Measurements from ENCODE around the gene CDHR2.

The CDHR2 gene

DNA sequence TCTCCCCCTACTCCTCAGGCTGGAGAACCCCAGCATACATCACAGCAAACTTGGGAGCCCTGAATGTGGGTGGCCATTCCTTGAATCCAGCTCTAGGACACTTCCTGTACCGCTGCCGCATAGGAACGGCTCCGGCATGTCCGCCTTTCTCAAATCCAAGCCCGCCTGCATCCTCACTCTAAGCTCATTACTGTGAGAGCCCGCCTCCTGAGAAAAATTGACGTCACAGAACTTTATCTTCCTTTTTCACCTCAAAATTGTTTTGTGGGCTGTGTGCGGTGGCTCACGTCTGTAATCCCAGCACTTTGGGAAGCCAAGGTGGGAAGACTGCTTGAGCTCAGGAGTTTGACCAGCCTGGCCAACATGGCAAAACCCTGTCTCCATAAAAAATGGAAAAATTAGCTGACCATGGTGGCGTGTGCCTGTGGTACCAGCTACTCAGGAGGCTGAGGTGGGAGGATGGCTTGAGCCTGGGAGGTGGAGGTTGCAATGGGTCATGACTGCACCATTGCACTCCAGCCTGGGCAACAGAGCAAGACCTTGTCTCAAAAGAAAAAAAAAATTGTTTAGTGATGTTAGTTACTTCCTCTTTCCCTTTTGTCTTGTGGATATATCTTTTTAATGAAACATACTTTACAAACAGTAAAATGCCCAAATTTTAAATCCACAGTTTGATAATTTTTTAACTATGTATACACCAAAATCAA lies 34.7 kb upstream of the CDHR2 start:
- TF ChIP-seq, protein P1, sequence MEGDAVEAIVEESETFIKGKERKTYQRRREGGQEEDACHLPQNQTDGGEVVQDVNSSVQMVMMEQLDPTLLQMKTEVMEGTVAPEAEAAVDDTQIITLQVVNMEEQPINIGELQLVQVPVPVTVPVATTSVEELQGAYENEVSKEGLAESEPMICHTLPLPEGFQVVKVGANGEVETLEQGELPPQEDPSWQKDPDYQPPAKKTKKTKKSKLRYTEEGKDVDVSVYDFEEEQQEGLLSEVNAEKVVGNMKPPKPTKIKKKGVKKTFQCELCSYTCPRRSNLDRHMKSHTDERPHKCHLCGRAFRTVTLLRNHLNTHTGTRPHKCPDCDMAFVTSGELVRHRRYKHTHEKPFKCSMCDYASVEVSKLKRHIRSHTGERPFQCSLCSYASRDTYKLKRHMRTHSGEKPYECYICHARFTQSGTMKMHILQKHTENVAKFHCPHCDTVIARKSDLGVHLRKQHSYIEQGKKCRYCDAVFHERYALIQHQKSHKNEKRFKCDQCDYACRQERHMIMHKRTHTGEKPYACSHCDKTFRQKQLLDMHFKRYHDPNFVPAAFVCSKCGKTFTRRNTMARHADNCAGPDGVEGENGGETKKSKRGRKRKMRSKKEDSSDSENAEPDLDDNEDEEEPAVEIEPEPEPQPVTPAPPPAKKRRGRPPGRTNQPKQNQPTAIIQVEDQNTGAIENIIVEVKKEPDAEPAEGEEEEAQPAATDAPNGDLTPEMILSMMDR (IDR thresholded peaks at IDR 0.05; ENCODE audit: insufficient read depth, low read depth, low read length, missing control alignments) = no peak
- no peak for DNase-seq (ENCODE audit: low read depth)
- H3K4me3 ChIP-seq (ENCODE audit: low read depth, low read length) = no peak overlapping the region

DNA sequence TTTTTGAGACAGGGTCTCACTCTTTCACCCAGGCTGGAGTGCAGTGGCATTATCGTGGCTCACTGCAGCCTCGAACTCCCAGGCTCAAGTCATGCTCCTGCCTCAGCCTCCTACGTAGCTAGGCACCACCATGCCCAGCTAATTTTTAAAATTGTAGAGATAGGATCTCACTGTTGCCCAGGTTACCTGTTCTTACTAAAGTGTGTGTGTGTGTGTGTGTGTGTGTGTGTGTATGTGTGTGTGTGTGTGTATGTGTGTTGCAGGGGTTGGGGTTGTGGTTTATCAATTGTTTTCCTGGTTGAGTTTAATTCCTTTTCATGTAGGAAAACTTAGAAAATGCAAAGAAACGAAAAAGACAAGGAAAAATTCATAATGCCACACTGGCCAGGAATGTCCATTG lies 33.7 kb upstream of the CDHR2 start:
- no peak for DNase-seq (ENCODE audit: low read depth)
- TF ChIP-seq, protein P1 (IDR thresholded peaks at IDR 0.05; ENCODE audit: insufficient read depth, low read depth, low read length, missing control alignments) = no peak

GRCh38 chr5:176517053-176517661 lies 32.0 kb upstream of the CDHR2 start:
- no peak overlapping the region for H3K4me3 ChIP-seq (ENCODE audit: low read depth, low read length)
- TF ChIP-seq, protein P1 (IDR thresholded peaks at IDR 0.05; ENCODE audit: insufficient read depth, low read depth, low read length, missing control alignments) = no peak
- no peak for DNase-seq (ENCODE audit: low read depth)

More for the DNA sequence above, 33.7 kb upstream of the CDHR2 start:
- H3K4me3 ChIP-seq (ENCODE audit: low read depth, low read length) = no peak overlapping the region

DNA sequence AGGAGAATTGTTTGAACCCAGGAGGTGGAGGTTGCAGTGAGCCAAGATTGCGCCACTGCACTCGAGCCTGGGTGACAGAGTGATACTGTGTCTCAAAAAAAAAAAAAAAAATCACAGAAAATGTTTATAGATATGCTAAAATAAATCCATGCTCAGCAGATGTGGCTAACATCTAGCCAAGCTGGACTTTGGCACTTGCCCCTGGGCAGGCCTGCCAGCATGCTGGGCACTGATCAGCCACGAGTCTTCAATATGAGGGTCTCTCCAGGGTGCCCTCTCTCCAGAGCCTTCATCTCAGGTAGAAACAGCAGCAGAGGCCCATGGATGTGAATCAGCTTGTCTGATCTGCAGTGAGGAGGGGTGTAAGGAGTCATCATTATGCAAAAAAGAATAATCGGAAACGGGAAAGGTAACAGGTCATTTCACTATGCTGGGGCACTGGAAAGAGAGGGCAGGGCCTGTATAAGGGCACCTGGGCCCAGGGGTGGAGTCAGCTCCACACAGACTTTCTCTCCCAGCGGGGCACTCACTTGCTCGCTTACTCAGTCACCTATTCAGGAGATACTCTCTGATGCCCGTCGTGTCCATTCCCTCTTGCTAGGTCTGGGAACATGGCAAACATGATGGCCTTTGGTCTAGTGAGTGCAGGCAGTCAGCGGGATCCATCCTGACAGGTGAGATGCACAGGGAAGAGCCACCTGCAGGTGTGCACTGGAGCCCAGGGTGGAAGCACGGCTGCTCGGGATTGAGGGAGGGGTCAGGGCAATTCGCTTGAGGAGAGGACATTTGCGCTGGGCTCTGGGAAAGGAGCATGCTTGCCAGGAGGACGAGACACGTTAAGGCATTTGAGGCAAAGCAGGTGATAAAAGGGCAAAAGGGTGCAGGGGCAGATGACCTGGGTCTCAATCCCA lies 29.1 kb upstream of the CDHR2 start:
- no peak for DNase-seq (ENCODE audit: low read depth)
- no peak overlapping the region for H3K4me3 ChIP-seq (ENCODE audit: low read depth, low read length)
- TF ChIP-seq, protein P1 (IDR thresholded peaks at IDR 0.05; ENCODE audit: insufficient read depth, low read depth, low read length, missing control alignments) = no peak

DNA sequence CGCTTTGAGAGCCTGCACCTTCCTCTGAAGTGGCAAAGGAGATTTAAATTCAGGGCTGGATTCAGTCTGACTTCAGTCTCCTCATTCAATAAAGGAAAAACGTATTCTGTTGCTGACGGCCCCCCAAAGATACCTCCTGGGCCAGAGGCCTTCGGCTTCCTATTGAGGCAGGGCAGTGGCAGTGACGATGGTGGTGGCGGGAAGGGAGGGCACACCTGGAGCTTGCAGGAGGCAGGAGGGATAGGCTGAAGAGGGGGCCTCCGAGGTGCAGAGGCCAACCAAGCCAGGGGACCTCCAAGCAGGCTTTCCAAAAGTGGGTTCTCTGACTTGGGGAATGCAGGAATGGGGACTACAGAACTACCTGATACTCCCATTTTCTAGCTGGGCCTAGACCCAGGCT lies 27.9 kb upstream of the CDHR2 start:
- DNase-seq (ENCODE audit: low read depth) = no peak
- H3K4me3 ChIP-seq (ENCODE audit: low read depth, low read length) = no peak overlapping the region
- TF ChIP-seq, protein P1 (IDR thresholded peaks at IDR 0.05; ENCODE audit: insufficient read depth, low read depth, low read length, missing control alignments) = no peak

DNA sequence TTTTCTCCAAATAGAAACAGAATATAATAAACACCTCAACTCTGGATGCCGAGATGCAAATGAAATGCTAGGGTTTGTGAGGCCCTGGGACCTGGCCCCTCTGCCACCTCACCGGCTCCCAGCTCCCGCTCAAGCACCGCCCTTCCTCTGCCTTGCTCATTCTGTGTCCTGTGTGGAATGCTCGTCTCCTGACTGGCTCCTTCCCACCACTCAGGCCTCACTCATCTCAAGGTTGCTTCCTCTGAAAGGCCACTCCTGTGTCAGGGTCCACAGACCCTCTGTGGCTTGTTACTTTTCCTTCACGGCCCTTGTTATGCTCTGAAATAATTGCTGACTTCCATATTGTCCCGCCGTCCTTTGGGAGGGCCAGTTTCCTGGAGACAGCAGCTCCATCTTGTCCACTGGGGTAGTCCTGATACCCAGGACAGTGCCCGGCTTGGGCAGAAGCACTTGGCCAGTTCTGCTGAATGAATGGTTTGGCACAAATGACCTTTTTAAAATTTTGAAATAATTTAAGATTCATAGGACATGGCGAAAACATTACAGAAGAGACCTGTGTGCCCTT lies 27.4 kb upstream of the CDHR2 start:
- TF ChIP-seq, protein P1 (IDR thresholded peaks at IDR 0.05; ENCODE audit: insufficient read depth, low read depth, low read length, missing control alignments) = no peak
- no peak for DNase-seq (ENCODE audit: low read depth)
- no peak overlapping the region for H3K4me3 ChIP-seq (ENCODE audit: low read depth, low read length)

Data from GM12865 (cell line).